Immature natural killer cell (primary cell): Measurements from ENCODE around the gene OR2A7. TPM values are rescaled to one million over a fixed set of nuclear protein-coding genes. Genes with fewer than 3 reads are reported as not detected.
"Not testable (repeated sequence)": the region's sequence is repeated elsewhere in the genome, so short reads cannot be mapped to it uniquely, and the experiment has no call there.

Experiments
- DNase-seq, 3 donors: peaks; one replicate each; pipeline ENCODE4 v3.0.0; 2022; ENCODE audit warnings: mixed read lengths in 1 of 3
- H3K27ac Mint-ChIP-seq, 6 donors: one replicate each; pipeline ENCODE4 v1.8.0; 2020; ENCODE audit warnings: mixed read lengths in 6 of 6, mild to moderate bottlenecking in 5 of 6, inconsistent platforms in 4 of 6, moderate library complexity in 3 of 6
- H3K27me3 Mint-ChIP-seq, 3 donors: one replicate each; pipeline ENCODE4 v1.8.0; 2020 to 2021; ENCODE audit warnings: low read depth in 3 of 3, mild to moderate bottlenecking in 3 of 3, mixed read lengths in 3 of 3, moderate library complexity in 3 of 3, inconsistent platforms in 1 of 3
- H3K36me3 Mint-ChIP-seq, 3 donors: one replicate each; pipeline ENCODE4 v1.8.0; 2020; ENCODE audit warnings: mixed read lengths in 3 of 3, inconsistent platforms in 2 of 3, mild to moderate bottlenecking in 2 of 3
- H3K4me1 Mint-ChIP-seq, 2 donors: one replicate each; pipeline ENCODE4 v1.8.0; 2020; ENCODE audit warnings: inconsistent platforms in 2 of 2, mild to moderate bottlenecking in 2 of 2, mixed read lengths in 2 of 2, moderate library complexity in 1 of 2
- H3K4me3 Mint-ChIP-seq, 5 donors: one replicate each; pipeline ENCODE4 v1.8.0; 2020; ENCODE audit warnings: mild to moderate bottlenecking in 5 of 5, mixed read lengths in 5 of 5, inconsistent platforms in 3 of 5, moderate library complexity in 3 of 5
- H3K9me3 Mint-ChIP-seq, 6 donors: one replicate each; pipeline ENCODE4 v1.8.0; 2020; ENCODE audit warnings: mild to moderate bottlenecking in 6 of 6, mixed read lengths in 6 of 6, inconsistent platforms in 4 of 6, moderate library complexity in 3 of 6
- polyA plus RNA-seq, 3 donors: library from polyadenylated mRNA; unstranded; fragments of 300-500 nt; fragmentation: Illumina TruSeq; gene quantifications; one replicate each; pipeline ENCODE4 v1.2.3, GENCODE V29; 2021

Gene OR2A7
- not detected for polyA plus RNA-seq

- not testable (repeated sequence) for H3K4me1 Mint-ChIP-seq, H3K27me3 Mint-ChIP-seq, H3K9me3 Mint-ChIP-seq, H3K27ac Mint-ChIP-seq, H3K36me3 Mint-ChIP-seq, DNase-seq, H3K4me3 Mint-ChIP-seq
Measured at GRCh38 chr7:144264692-144265091, at the start of gene OR2A7. Gene OR2A7 (minus strand): TSS chr7:144264792. CDS start chr7:144259628, 5,164 bp downstream.

DNA sequence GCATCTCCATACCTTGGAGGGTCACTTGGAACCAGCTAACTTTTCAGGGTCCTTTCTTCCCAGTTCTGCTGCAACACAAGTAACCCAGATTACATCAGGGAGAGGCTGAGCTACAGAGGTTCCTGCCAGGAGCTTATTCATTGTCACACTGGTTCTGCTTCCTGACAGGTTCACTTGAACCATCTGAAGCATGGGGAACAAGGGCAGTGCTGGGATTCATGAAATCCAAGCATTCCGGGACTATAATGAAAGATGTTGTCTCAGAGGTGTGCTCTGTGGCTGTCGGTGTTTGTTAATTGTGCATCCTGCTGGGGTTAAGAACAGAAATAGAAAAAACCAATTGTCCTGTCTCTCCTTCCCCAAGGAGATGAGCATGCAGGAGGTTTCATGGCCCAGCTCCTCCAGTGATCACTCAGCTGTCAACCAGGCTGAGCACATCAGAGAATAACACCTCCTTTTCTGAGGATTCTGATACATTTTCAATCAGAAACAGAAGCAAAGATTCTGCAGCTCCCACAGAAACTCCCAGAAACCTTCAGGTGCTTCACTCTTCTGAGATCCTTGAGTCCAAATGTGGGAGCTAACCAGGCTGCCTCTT lies 47.4 kb upstream of the OR2A7 start, which contains the start of gene OR2A1:
Gene OR2A1 (plus strand): TSS at position 548 of the 598 bp plus-strand sequence. CDS start 5,706 bp downstream, outside the sequence.
- not testable (repeated sequence) for H3K4me1 Mint-ChIP-seq, H3K9me3 Mint-ChIP-seq, DNase-seq, H3K36me3 Mint-ChIP-seq, H3K27ac Mint-ChIP-seq, H3K27me3 Mint-ChIP-seq, H3K4me3 Mint-ChIP-seq

GRCh38 chr7:144311218-144311617 lies 46.6 kb upstream of the OR2A7 start:
- not testable (repeated sequence) for H3K27me3 Mint-ChIP-seq, H3K36me3 Mint-ChIP-seq, DNase-seq, H3K4me1 Mint-ChIP-seq, H3K27ac Mint-ChIP-seq, H3K9me3 Mint-ChIP-seq, H3K4me3 Mint-ChIP-seq

DNA sequence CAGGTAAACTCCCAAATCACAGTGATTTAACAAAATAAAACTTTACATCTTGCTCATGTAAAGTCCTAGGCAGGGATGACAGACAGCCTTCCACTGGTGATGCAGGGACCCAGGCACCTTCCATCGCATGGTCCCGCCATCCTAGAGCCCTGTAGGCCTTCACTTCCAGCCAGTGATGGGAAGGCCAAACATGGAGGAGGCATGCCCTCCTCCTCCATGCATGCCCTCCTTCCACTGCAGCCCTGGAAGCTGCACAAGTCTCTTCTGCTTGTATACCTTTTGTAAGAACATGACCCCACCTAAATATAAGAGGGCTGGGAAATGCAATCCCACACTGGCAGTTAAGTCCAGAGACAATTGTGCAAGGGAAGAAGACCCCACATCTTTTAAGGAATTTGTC lies 45.1 kb upstream of the OR2A7 start:
- not testable (repeated sequence) for DNase-seq, H3K4me3 Mint-ChIP-seq, H3K27ac Mint-ChIP-seq, H3K27me3 Mint-ChIP-seq, H3K36me3 Mint-ChIP-seq, H3K4me1 Mint-ChIP-seq, H3K9me3 Mint-ChIP-seq

DNA sequence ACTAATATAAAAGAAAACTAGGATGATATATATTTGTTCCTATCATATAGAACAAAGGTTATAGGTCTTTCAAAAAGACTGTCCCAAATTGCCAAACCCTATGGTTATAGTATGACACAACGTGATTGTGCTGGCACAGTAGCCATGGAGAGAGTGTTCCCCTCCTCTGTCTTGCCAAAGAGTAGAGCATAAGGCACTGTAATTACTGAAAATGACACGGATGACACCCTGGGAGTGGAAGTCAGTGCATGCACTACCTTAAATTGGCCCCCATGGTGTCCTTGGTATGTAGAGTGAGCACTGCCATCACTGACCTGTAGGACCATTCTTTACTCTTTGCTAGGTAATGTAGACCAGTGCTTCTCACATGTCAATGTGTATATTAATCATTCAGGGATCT lies 40.6 kb upstream of the OR2A7 start:
- H3K27me3 Mint-ChIP-seq, H3K4me3 Mint-ChIP-seq, H3K9me3 Mint-ChIP-seq, H3K4me1 Mint-ChIP-seq, H3K36me3 Mint-ChIP-seq, DNase-seq, H3K27ac Mint-ChIP-seq: not testable (repeated sequence)

GRCh38 chr7:144303607-144304006 lies 39.0 kb upstream of the OR2A7 start:
- not testable (repeated sequence) for H3K27me3 Mint-ChIP-seq, H3K4me1 Mint-ChIP-seq

DNA sequence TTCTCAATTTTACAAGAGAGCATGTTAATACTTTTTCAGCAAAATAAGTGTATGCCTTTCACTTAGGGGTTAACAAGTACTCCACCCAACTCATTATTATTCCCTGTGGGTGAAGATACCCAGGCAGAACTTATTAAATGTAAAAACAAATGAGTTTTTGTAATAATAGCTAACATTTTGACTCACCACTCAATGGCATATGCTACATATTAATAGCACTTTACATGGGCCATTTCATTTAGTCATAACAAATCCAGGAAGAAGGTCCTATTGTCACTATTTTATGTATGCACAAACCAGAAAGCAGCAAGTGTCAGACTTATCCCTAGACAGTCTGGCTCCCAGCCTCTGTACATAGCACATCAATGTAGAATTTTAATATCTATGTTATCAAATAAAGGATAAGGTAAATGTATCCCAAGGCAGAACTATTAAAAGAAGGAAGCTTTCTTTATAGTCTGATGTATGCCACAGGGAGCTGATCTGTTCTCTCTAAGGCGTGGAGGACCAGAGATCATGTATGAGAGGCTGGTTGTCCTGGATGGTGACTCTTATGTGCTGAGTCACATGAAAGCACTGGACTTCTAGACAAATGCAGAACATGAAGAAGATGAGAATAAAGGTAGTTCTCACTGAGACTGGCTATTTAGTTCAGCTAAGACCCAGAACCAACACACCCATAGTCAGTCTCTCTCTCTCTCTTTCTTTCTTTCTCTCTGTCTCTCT lies 38.1 kb upstream of the OR2A7 start:
- not testable (repeated sequence) for H3K27ac Mint-ChIP-seq, H3K4me3 Mint-ChIP-seq, H3K36me3 Mint-ChIP-seq, H3K4me1 Mint-ChIP-seq, H3K9me3 Mint-ChIP-seq, H3K27me3 Mint-ChIP-seq, DNase-seq

More at GRCh38 chr7:144303607-144304006, 39.0 kb upstream of the OR2A7 start:
- H3K27ac Mint-ChIP-seq, DNase-seq, H3K9me3 Mint-ChIP-seq, H3K36me3 Mint-ChIP-seq, H3K4me3 Mint-ChIP-seq: not testable (repeated sequence)

- H3K27me3 Mint-ChIP-seq, DNase-seq, H3K36me3 Mint-ChIP-seq, H3K4me1 Mint-ChIP-seq, H3K4me3 Mint-ChIP-seq, H3K9me3 Mint-ChIP-seq, H3K27ac Mint-ChIP-seq: not testable (repeated sequence)
Measured at GRCh38 chr7:144293794-144294499, 29.4 kb upstream of the OR2A7 start.

DNA sequence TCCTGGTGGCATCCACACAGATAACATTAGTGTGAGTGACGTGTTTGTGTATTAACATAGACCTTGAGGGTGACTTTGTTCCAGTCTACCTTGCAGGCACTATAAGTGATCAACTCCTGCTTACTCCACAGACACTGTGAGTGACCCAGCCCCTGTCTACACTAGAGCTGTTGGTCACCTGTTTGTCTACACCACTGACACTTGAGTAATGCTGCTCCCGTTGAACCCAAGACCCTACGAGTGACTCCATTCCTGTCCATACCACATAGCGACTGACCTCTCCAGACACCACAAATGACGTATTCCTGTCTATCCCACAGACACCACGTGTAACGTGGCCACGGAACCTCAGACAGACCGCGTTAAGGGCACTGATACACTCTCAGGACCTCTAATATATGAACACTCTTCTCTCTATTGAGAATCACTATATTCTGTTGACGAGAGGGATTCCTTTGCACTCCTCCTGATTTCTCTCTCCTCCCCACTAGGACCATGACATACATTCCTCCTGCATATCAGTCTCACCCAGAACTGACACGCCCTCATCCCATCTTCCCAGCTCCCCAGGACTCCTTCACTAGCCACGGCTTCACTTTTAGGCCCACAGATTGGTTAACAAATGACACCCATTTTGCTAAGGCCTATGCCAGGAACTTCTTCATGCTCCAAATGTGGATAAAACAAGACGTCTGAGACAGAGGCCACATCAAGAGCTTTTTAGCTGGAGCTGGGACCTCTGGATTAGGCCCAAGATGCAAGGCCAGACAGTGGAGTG lies 28.0 kb upstream of the OR2A7 start:
- H3K9me3 Mint-ChIP-seq, DNase-seq, H3K27me3 Mint-ChIP-seq, H3K27ac Mint-ChIP-seq, H3K4me1 Mint-ChIP-seq, H3K36me3 Mint-ChIP-seq: not testable (repeated sequence)
- H3K4me3 Mint-ChIP-seq, result peak overlapping the region in 1 of 5 donors; percentile 43

GRCh38 chr7:144291607-144292006 lies 27.0 kb upstream of the OR2A7 start:
- not testable (repeated sequence) for H3K4me1 Mint-ChIP-seq, H3K27me3 Mint-ChIP-seq, H3K9me3 Mint-ChIP-seq, H3K27ac Mint-ChIP-seq, H3K36me3 Mint-ChIP-seq, H3K4me3 Mint-ChIP-seq, DNase-seq

GRCh38 chr7:144287171-144287784 lies 22.7 kb upstream of the OR2A7 start:
- H3K27ac Mint-ChIP-seq, H3K9me3 Mint-ChIP-seq: not testable (repeated sequence)

DNA sequence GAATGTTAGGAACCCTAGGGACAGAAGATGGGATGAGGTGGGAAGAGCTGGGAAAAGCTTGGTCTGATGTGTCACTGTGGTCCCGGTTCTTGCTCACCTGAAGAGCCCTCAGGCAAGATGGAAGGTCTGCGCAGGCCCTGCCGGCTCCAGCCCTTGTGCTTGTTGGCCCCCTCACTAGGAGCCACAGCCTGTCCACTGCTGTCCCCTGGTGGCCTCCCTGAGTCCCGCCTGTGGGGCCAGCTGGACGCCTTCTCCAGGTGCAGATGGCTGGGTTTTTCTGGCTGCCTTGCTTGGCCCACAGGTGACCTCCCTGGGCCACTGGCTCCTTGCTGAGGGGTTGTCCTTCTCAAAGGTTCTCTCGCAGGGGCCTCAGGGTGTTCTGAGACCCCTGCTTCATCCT lies 19.1 kb upstream of the OR2A7 start:
- not testable (repeated sequence) for H3K27ac Mint-ChIP-seq, DNase-seq, H3K9me3 Mint-ChIP-seq, H3K27me3 Mint-ChIP-seq, H3K4me3 Mint-ChIP-seq, H3K4me1 Mint-ChIP-seq, H3K36me3 Mint-ChIP-seq

More at GRCh38 chr7:144287171-144287784, 22.7 kb upstream of the OR2A7 start:
- not testable (repeated sequence) for H3K36me3 Mint-ChIP-seq, H3K4me1 Mint-ChIP-seq, DNase-seq, H3K27me3 Mint-ChIP-seq, H3K4me3 Mint-ChIP-seq

GRCh38 chr7:144282490-144282889 lies 17.9 kb upstream of the OR2A7 start:
- DNase-seq, H3K4me3 Mint-ChIP-seq, H3K27me3 Mint-ChIP-seq, H3K9me3 Mint-ChIP-seq, H3K27ac Mint-ChIP-seq, H3K4me1 Mint-ChIP-seq, H3K36me3 Mint-ChIP-seq: not testable (repeated sequence)

DNA sequence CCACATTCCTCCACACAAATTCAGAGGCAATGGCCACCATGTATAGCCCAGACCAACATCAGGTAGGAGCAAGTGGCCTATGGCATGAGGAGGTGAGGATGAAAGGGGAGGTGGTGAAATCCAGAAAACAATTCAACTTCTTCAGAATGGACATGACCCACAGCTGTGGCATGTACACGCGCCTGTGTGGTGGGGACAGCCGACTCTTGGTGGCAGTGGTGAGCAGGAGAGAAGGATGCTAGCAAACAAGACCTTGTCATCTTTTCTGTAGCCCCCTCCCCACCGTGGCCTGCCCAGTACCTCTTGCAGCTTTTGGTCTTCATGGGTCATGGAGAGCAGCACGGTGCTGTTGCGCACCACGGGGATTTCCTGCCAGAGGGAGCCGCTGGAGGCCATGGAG lies 17.4 kb upstream of the OR2A7 start:
- not testable (repeated sequence) for H3K27me3 Mint-ChIP-seq, H3K36me3 Mint-ChIP-seq, H3K9me3 Mint-ChIP-seq, H3K4me3 Mint-ChIP-seq, H3K4me1 Mint-ChIP-seq, DNase-seq, H3K27ac Mint-ChIP-seq
